GM19193 (cell line): Measurements from ENCODE around the gene SHISA9.

Experiments
- POLR2A ChIP-seq: IDR thresholded peaks from 4 replicates; pipeline ENCODE4 v1.6.1; 2011; ENCODE audit not compliant: insufficient read depth, insufficient read length; ENCODE audit errors: extremely low read depth

Gene SHISA9

DNA sequence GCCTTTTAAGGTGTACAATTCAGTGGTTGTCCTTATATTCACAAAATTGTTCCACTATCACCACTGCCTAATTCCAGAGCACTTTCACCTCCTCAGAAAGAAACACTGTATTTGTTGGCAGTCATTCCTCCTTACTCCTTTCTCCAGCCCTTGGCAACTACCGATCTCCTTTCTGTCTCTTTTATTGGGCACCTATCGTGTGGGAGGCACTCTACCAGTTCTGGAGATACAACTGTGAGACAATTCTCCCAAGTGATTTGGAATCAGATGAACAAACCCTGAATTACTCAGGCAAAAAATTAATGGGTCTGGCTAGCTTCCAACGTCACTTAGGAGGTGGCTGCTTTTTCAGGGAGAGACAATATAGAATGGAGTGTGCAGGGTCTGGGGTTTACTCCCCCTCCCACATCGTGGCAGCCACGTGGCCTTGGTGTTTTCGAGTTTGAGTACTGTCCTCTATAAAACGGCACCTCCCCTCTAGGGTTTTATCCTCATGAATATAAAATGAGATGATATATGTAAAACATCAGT lies 63.9 kb downstream of the SHISA9 start:
- no peak for TF ChIP-seq POLR2A

GRCh38 chr16:12971241-12971640 lies 69.8 kb downstream of the SHISA9 start:
- no peak for TF ChIP-seq POLR2A

GRCh38 chr16:12972246-12972645 lies 70.8 kb downstream of the SHISA9 start:
- TF ChIP-seq POLR2A = no peak

DNA sequence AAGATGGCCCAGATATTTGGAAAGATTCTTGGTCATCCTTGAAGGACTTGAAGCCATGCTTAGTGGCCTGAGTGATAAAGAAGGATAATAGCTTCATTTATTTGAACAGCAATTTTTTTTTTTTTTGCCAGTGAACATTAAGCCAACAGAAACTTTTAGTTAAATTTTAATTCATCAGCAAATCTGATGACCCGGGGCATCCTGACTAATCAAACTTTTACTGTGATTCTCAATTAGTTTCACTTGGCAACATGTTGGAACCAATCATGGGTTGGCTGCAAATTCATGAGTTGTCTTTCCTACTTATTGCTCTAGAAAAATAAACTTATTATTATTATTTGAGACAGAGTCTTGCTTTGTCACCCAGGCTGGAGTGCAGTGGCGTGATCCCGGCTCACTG lies 74.4 kb downstream of the SHISA9 start:
- TF ChIP-seq POLR2A = no peak

DNA sequence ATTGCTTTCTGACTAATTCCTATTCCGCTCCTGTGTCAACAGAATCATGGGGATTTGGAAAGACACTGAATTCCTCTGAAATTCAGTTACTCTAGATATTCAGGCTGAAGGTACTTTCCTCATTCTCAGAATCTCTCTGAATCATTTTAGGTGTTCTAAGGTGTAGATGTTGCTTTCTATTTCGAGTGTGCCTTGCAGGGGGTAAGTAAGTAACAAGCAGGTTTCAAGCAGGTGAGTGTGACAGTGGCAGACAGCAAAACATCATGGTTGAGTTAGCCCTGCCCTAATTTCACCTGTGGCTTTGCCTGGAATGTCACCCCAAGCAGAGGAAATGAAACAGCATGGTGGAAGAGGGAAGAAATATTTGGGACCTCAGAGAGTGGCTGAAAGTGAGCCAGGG lies 75.1 kb downstream of the SHISA9 start:
- no peak for TF ChIP-seq POLR2A

DNA sequence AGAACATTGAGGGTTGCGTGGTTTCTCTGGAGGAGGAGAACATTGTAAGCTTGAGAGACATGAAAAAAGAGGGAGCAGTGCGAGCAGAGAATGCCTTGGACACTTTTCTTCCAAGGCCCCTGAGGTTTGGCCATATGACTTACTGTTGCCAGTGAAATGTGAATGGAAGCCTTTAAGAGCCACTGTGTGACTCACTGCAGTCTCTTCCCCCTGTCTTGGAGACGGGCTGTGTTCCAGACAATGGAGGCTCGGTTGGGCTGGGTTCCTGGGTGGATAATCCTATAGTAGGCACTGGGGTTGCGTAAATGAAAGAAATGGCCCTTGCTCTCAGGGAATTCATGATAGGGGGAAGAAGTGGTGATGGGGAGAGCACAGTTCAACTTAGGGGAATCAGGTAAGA lies 75.5 kb downstream of the SHISA9 start:
- TF ChIP-seq POLR2A = no peak

DNA sequence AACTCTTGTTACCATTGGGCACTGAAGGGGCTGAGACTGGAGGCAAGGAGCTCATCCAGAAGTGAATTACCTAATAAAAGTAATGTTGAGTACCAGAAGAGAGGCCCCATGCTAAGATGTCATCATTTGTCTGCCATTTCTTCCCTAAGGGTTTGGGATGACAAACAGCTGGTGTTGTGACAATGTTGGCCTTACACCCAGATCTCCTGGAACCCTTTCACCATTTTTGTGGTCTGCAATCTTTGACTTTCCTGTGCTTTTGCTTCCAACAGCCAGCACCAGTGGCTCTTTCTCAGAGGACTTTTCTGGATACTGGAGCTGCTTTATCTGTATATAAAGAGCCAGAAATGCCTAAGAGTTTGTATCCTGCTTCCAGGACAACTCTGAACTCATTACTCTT lies 84.1 kb downstream of the SHISA9 start:
- TF ChIP-seq POLR2A = no peak

DNA sequence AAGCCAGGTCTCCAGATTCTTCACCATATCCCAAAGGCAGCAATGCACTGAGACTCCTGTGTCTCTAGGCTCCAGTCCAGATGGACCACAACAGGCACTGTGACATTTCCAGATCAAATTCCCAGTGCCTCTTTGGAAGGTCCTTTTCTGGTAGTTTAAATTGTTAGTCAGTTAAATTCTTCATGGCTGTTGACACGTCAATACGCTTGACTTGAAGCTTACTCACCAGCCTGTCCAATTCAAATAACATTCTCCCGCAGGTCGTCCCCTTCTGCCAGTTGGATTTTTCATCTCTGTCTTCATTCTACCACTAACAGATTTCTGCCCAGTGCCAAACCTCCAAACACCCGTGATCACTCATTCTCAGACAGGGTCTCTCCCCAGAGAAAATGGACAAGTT lies 86.7 kb downstream of the SHISA9 start:
- TF ChIP-seq POLR2A = no peak

- no peak for TF ChIP-seq POLR2A
These were observed 90.7 kb downstream of the SHISA9 start for GRCh38 chr16:12992066-12992465.

DNA sequence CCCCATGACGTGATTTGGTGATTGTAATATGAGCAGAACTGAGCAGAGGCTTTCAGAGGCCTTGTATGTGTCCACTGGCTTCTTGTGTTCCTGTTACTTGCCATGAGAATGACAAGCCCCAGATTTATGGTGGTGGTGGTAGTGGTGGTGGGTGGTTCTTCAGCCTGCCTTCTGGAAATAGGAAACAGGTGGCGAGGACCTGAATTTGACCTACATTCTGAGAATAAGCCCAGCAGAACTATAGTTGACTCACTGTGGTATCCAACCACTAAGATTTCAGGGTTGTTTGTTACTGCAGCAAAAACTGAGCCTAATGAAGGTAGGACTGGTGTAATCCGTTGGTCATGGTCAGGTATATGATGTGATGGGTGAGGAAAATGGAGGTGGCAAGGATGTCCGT lies 93.0 kb downstream of the SHISA9 start:
- TF ChIP-seq POLR2A = no peak

DNA sequence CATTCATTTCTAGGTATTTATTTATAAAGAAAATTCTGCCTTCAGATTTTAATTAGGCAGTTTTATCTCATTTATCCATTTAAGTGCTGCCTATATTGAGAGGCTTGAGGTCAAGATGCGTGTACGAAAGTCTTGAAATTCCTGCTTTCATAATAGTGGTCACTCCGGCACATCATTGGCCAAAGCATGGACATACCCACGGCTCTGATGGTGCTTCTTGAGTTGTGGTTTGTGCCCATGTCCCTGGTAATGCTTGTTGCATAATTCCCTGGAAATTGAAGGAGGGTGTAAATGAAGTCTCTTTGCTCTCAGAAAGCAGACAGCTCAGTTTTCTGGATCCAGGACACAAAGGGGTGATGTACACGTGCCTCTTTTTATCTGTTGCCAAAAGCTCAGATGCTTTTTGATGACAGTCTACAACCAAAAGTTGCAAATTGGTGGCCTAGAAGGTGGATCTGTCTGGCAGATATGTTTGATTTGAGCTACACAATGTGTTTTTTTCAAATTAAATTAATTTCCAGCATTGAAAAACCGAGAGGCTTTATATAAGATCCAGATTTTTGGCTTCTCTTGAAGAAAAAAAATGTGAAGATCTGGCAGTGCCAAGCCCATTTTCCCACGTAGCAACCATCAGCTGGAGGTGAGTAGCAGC lies 94.4 kb downstream of the SHISA9 start:
- TF ChIP-seq POLR2A = no peak

- TF ChIP-seq POLR2A = no peak
These were observed 97.1 kb downstream of the SHISA9 start for GRCh38 chr16:12998361-12999085.

DNA sequence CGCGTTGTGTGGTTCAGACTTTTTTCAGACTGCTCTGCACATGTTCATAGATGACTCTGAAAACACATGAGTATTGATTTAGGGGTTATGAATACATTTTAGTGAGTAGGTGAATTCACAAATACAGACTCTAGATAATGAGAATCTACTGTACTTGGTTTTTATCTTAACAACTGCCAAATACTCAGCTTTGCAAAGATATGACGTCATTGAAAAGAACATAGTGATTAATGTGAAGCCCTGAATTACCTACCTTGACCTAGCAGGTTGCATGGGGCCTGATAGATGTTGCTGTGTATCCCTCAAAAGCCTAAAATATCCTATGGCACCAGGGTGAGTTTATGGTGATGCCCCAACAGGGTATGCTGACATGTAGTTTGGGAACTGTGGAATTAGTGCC lies 98.0 kb downstream of the SHISA9 start:
- no peak for TF ChIP-seq POLR2A

- no peak for TF ChIP-seq POLR2A
These were observed 104.4 kb downstream of the SHISA9 start for GRCh38 chr16:13005721-13006247.

DNA sequence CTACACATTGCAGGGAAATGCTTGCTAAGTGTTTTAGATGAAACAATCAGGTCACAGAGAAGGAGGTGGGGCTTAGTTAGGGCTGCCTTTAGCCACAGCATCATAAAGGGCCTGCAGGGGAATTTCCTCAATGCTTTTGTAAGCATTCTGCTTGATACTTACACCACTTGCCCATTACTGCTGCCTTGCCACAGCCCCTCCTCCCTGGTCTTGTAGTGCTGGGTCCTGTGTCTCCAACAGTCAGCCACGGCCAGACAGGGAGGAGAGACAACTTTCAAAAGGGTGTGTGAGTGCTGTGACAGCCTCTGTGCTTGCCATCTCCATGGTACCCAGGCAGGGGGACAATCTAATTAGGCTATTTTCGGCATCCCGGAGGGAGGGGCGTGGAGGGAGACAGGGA lies 111.2 kb downstream of the SHISA9 start:
- TF ChIP-seq POLR2A = no peak

GRCh38 chr16:13013043-13013442 lies 111.6 kb downstream of the SHISA9 start:
- TF ChIP-seq POLR2A = no peak
